GM12878 (cell line): ENCODE results near the gene SIK3. TPM values are rescaled to one million over a fixed set of nuclear protein-coding genes. Genes with fewer than 3 reads are reported as not detected.

ENCODE experiments used
- ATAC-seq: fragments of 200-7000 bp; cut with Tn5 transposase; 3 replicates; pipeline ENCODE4 v1.9.1; 2020; ENCODE audit warnings: mild to moderate bottlenecking, moderate library complexity
- BruUV-seq: library from RNA; stranded (reverse); fragments of 400-500 nt; replicated peaks from 2 replicates; lab custom pipeline; 2021; lab: Mats Ljungman, UMichigan
- CTCF ChIA-PET: fragments of 300-600 bp; sonication (Branson Sonifier 250); formaldehyde crosslinking; extraction: SDS; loops from one replicate; lab custom pipeline; 2021; ENCODE audit warnings: inconsistent platforms; lab: Yijun Ruan, JAX
- POLR2A ChIA-PET: fragments of 350-600 bp; formaldehyde crosslinking; extraction: SDS; loops from one replicate; lab custom pipeline; 2021; ENCODE audit warnings: inconsistent platforms; lab: Charles Lee
- RAD21 ChIA-PET: fragments of 300-600 bp; sonication (Branson Sonifier 250); formaldehyde crosslinking; loops from one replicate; lab custom pipeline; 2023; ENCODE audit warnings: antibody characterized with exemption; ENCODE audit not compliant: unreplicated experiment; lab: Charles Lee
- SMC1A ChIA-PET: fragments of 300-600 bp; sonication (Branson Sonifier 250); formaldehyde crosslinking; loops from one replicate; lab custom pipeline; 2023; ENCODE audit not compliant: unreplicated experiment, uncharacterized antibody; lab: Charles Lee
- DNase-seq: peaks from one replicate; pipeline ENCODE4 v3.0.0-alpha.2; 2011; ENCODE audit warnings: low read depth, low spot score
- FAIRE-seq: peaks from 3 replicates; lab custom pipeline; 2011; peaks lifted over from hg19 to GRCh38; lab: Jason Lieb, UNC
- H2AFZ ChIP-seq: 2 replicates; pipeline ENCODE4 v1.6.0; 2011; ENCODE audit warnings: low read depth, low read length, control low read depth; ENCODE audit not compliant: control insufficient read depth
- H3K27ac ChIP-seq: 2 replicates; pipeline ENCODE4 v1.5.1; 2011; ENCODE audit warnings: control low read depth; ENCODE audit not compliant: control insufficient read depth, insufficient read depth
- H3K27me3 ChIP-seq, 2 experiments: replicated peaks in 1 of 2; 2 replicates each; pipeline versions ENCODE4 v1.6.0 to v1.6.1; 2011; ENCODE audit warnings: low read length in 1 of 2; ENCODE audit not compliant: control insufficient read depth in 2 of 2, insufficient read depth in 2 of 2
- H3K36me3 ChIP-seq, 2 experiments: 2 replicates each; pipeline ENCODE4 v1.5.1; 2011; ENCODE audit warnings: low read length in 1 of 2; ENCODE audit not compliant: control insufficient read depth in 2 of 2, insufficient read depth in 2 of 2
- H3K4me1 ChIP-seq: 2 replicates; pipeline ENCODE4 v1.6.1; 2011; ENCODE audit warnings: mild to moderate bottlenecking, low read length, moderate library complexity, mixed read lengths; ENCODE audit not compliant: control insufficient read depth, insufficient read depth
- H3K4me2 ChIP-seq: 2 replicates; pipeline ENCODE4 v1.6.0; 2011; ENCODE audit warnings: control low read depth; ENCODE audit not compliant: control insufficient read depth, insufficient read depth
- H3K4me3 ChIP-seq: fragments of 200-600 bp; sonication (generic); 2 replicates; pipeline ENCODE4 v1.5.1; 2016
- H3K79me2 ChIP-seq: 2 replicates; pipeline ENCODE4 v1.6.0; 2011; ENCODE audit warnings: low read length; ENCODE audit not compliant: control insufficient read depth, insufficient read depth
- H3K9ac ChIP-seq: 2 replicates; pipeline ENCODE4 v1.8.0; 2011; ENCODE audit warnings: low read length, control low read depth, mixed read lengths; ENCODE audit not compliant: control insufficient read depth, insufficient read depth
- H3K9me3 ChIP-seq: replicated peaks from 3 replicates; pipeline ENCODE4 v1.5.1; 2011; ENCODE audit warnings: mild to moderate bottlenecking, low read length; ENCODE audit not compliant: control insufficient read depth, insufficient read depth
- H4K20me1 ChIP-seq: 2 replicates; pipeline ENCODE4 v1.6.0; 2011; ENCODE audit not compliant: control insufficient read depth, insufficient read depth
- CHD2 ChIP-seq: IDR thresholded peaks from 2 replicates; pipeline ENCODE4 v1.6.1; 2011; ENCODE audit warnings: low read depth, low read length, improper control_type of control experiment, borderline replicate concordance
- CHD4 ChIP-seq: fragments of 200-600 bp; sonication (generic); IDR thresholded peaks from 2 replicates; pipeline ENCODE4 v1.6.1; 2016; ENCODE audit warnings: mild to moderate bottlenecking
- ESRRA ChIP-seq: IDR thresholded peaks from 2 replicates; pipeline ENCODE4 v1.6.1; 2012; ENCODE audit warnings: mild to moderate bottlenecking, low read length, improper control_type of control experiment
- HDAC6 ChIP-seq: fragments of 200-600 bp; sonication (generic); IDR thresholded peaks from one replicate; pipeline ENCODE4 v1.8.0; 2017; ENCODE audit warnings: antibody characterized with exemption; ENCODE audit not compliant: unreplicated experiment
- JUND ChIP-seq: IDR thresholded peaks from 2 replicates; pipeline ENCODE4 v1.6.1; 2012; ENCODE audit warnings: low read depth, mild to moderate bottlenecking, low read length, improper control_type of control experiment, moderate library complexity
- MTA3 ChIP-seq: IDR thresholded peaks from 2 replicates; pipeline ENCODE4 v1.6.1; 2012; ENCODE audit warnings: low read length, inconsistent platforms, borderline replicate concordance
- SMAD5 ChIP-seq: IDR thresholded peaks from 2 replicates; pipeline ENCODE4 v1.6.1; 2016; ENCODE audit warnings: antibody characterized with exemption, low read depth
- SREBF2 ChIP-seq: IDR thresholded peaks from 2 replicates; pipeline ENCODE4 v1.6.1; 2012; ENCODE audit warnings: mild to moderate bottlenecking, low read length
- TCF3 ChIP-seq: IDR thresholded peaks from 2 replicates; pipeline ENCODE4 v1.6.1; 2012; ENCODE audit warnings: low read depth, mild to moderate bottlenecking, low read length, borderline replicate concordance; ENCODE audit not compliant: insufficient read depth
- ZBTB11 ChIP-seq: fragments of 450-650 bp; formaldehyde crosslinking; IDR thresholded peaks from 2 replicates; pipeline ENCODE4 v1.5.0; 2022; ENCODE audit warnings: mild to moderate bottlenecking, missing genetic modification characterization
- ZSCAN29 ChIP-seq: fragments of 450-650 bp; IDR thresholded peaks from 2 replicates; pipeline ENCODE4 v1.6.1; 2017; ENCODE audit warnings: mild to moderate bottlenecking, moderate library complexity
- WGBS: methylation state at CpG from one replicate; pipeline ENCODE4 v1.1.6; 2016; ENCODE audit warnings: low lambda C conversion rate; ENCODE audit not compliant: insufficient replicate concordance, insufficient coverage; ENCODE audit errors: missing lambda C conversion rate; 5-methylcytosine and 5-hydroxymethylcytosine counted together
- in situ Hi-C: fragments of 300-500 bp; cut with MboI; formaldehyde crosslinking; loops from 9 replicates; pipeline ENCODE4 v1.14.3; 2018; ENCODE audit warnings: mixed read lengths
- intact Hi-C: fragments of 100-400 bp; cut with micrococcal nuclease; formaldehyde crosslinking; loops from one replicate; pipeline ENCODE4 v1.14.2; 2022; ENCODE audit not compliant: unreplicated experiment
- polyA plus RNA-seq, 11 experiments: library from polyadenylated mRNA; depleted of rRNA in 4 of 11; unstranded in 6 of 11; stranded (reverse) in 5 of 11; fragments of >200 nt; fragmentation: Nextera tagmentation in 4 of 11; fragmentation: Illumina TruSeq in 1 of 11; extraction: Ambion mirVana in 4 of 11; extraction: Trizol in 1 of 11; gene quantifications; 1 replicate in 1 of 11; 2 replicates in 10 of 11; pipeline versions ENCODE4 v1.2.1 to v1.2.3, GENCODE V29; 2011 to 2016; ENCODE audit warnings: inconsistent platforms in 2 of 11, missing spikeins in 2 of 11, low read depth in 1 of 11
- total RNA-seq, 4 experiments: library from RNA; depleted of rRNA in 3 of 4; stranded (reverse); fragments of >200 nt in 3 of 4; fragmentation: Illumina TruSeq in 1 of 4; extraction: Trizol in 1 of 4; gene quantifications; 2 replicates each; pipeline versions ENCODE4 v1.2.1 to v1.2.3, GENCODE V29; 2013 to 2021

SIK3 gene
- total and polyA plus RNA-seq, 10 of the 15 experiments (the other 5 are each of a cell fraction or from before 2014, with no cell fraction given) = 2.5 to 31.9 (median 11.1) TPM

GRCh38 chr11:116827461-116827860, 270.8 kb downstream of the SIK3 start:
- ATAC-seq (no peak), FAIRE-seq (no peak), DNase-seq (no peak)
- Histone ChIP-seq H3K4me3 (no peak overlapping the region), H3K9me3 (no peaks in the 10 kb centered on the region), H3K79me2 (no peaks in the 10 kb centered on the region), H3K36me3 (no peaks in the 10 kb centered on the region), H3K9ac (no peak overlapping the region), H4K20me1 (no peaks in the 10 kb centered on the region), H3K4me1 (no peaks in the 10 kb centered on the region), H3K27me3 (no peaks in the 10 kb centered on the region), H3K4me2 (no peak overlapping the region), H2AFZ (no peak overlapping the region), H3K27ac (no peak overlapping the region)
- SMC1A ChIA-PET = no interaction called here
- no TSS peak for BruUV-seq
- RAD21 ChIA-PET = no interaction called here
- in situ Hi-C loops (no loop called here), intact Hi-C loops (no loop called here)
- CTCF ChIA-PET = no interaction called here
- POLR2A ChIA-PET = no interaction called here
- no peak for TF ChIP-seq TCF3
- TF ChIP-seq MTA3 = no peak
- TF ChIP-seq CHD2 = no peak
- TF ChIP-seq SMAD5 = no peak
- TF ChIP-seq CHD4 = no peak
- no peak for TF ChIP-seq ZBTB11 (CRISPR knock-in tag)
- no peak for TF ChIP-seq HDAC6
- no peak for TF ChIP-seq ZSCAN29
- no peak for TF ChIP-seq JUND
- no peak for TF ChIP-seq ESRRA
- TF ChIP-seq SREBF2 = no peak
- 14% methylated on average over 5 of the region's 6 CpGs for WGBS
